GM12878 (cell line): Measurements from ENCODE around the gene SPG21.

Experiments
- ATF7 ChIP-seq: fragments of 450-650 bp; IDR thresholded peaks from 2 replicates; pipeline ENCODE4 v1.6.1; 2016; ENCODE audit warnings: low read depth, mild to moderate bottlenecking
- BMI1 ChIP-seq: fragments of 450-650 bp; IDR thresholded peaks from 2 replicates; pipeline ENCODE4 v1.6.1; 2016; ENCODE audit warnings: mild to moderate bottlenecking, moderate library complexity, borderline replicate concordance
- CHD2 ChIP-seq: IDR thresholded peaks from 2 replicates; pipeline ENCODE4 v1.6.1; 2011; ENCODE audit warnings: low read depth, low read length, improper control_type of control experiment, borderline replicate concordance
- CTCF ChIP-seq, 3 experiments: IDR thresholded peaks in 2 of 3; conservative IDR thresholded peaks in 1 of 3; 2 replicates each; pipeline ENCODE4 v1.5.1; 2011; ENCODE audit warnings: low read depth in 3 of 3, low read length in 3 of 3, mild to moderate bottlenecking in 3 of 3, control low read depth in 2 of 3, moderate library complexity in 2 of 3, inconsistent platforms in 1 of 3, mixed read lengths in 1 of 3; ENCODE audit not compliant: control insufficient read depth in 2 of 3, insufficient read depth in 1 of 3; ENCODE audit errors: extremely low read depth in 1 of 3
- EED ChIP-seq: sonication (generic); IDR thresholded peaks from 2 replicates; pipeline ENCODE4 v1.6.1; 2016; ENCODE audit warnings: antibody characterized with exemption, low read depth
- EP300 ChIP-seq, 2 experiments: fragments of 150-350 bp in 1 of 2; IDR thresholded peaks; 2 replicates each; pipeline ENCODE4 v1.6.1; 2011 to 2012; ENCODE audit warnings: low read depth in 2 of 2, low read length in 2 of 2, borderline replicate concordance in 1 of 2, improper control_type of control experiment in 1 of 2, inconsistent platforms in 1 of 2; ENCODE audit not compliant: control insufficient read depth in 1 of 2
- KDM1A ChIP-seq: fragments of 200-600 bp; sonication (generic); IDR thresholded peaks from 2 replicates; pipeline ENCODE4 v1.6.1; 2016; ENCODE audit warnings: borderline replicate concordance
- MAX ChIP-seq: IDR thresholded peaks from 2 replicates; pipeline ENCODE4 v1.6.1; 2012; ENCODE audit warnings: low read depth, low read length, improper control_type of control experiment
- POLR2A ChIP-seq: IDR thresholded peaks from 2 replicates; pipeline ENCODE4 v1.6.1; 2011; ENCODE audit warnings: low read depth, mild to moderate bottlenecking, low read length
- POLR2AphosphoS5 ChIP-seq: IDR thresholded peaks from 2 replicates; pipeline ENCODE4 v1.6.1; 2011; ENCODE audit warnings: mild to moderate bottlenecking, low read length, inconsistent platforms
- RELA ChIP-seq: fragments of 450-650 bp; IDR thresholded peaks from 2 replicates; pipeline ENCODE4 v1.8.0; 2014; ENCODE audit warnings: borderline replicate concordance; ENCODE audit not compliant: partially characterized antibody
- TAF1 ChIP-seq: IDR thresholded peaks from 2 replicates; pipeline ENCODE4 v1.6.1; 2011; ENCODE audit warnings: mild to moderate bottlenecking, low read depth, low read length, borderline replicate concordance
- YY1 ChIP-seq: IDR thresholded peaks from 2 replicates; pipeline ENCODE4 v1.6.1; 2011; ENCODE audit warnings: low read depth, mild to moderate bottlenecking, low read length
- ZNF274 ChIP-seq: IDR thresholded peaks from one replicate; pipeline ENCODE4 v1.8.0; 2011; ENCODE audit not compliant: insufficient read length, insufficient read depth

GRCh38 chr15:64919721-64920120, 70.0 kb downstream of the SPG21 start:
- no peak for TF ChIP-seq POLR2A
- TF ChIP-seq ATF7, result no peak
- TF ChIP-seq CTCF (IDR thresholded peaks at IDR 0.05 in 2 of 3, conservative IDR thresholded peaks at IDR 0.05 in 1 of 3; ENCODE audit: control insufficient read depth in 2 of 3, extremely low read depth in 1 of 3, insufficient read depth in 1 of 3, low read depth in 3 of 3, low read length in 3 of 3), result no peak
- no peak for TF ChIP-seq EP300 (IDR thresholded peaks at IDR 0.05; ENCODE audit: borderline replicate concordance in 1 of 2, control insufficient read depth in 1 of 2, low read depth in 2 of 2, low read length in 2 of 2)
- TF ChIP-seq MAX, result no peak
- TF ChIP-seq POLR2AphosphoS5, result no peak
- TF ChIP-seq RELA, result no peak
- no peak for TF ChIP-seq EED
- TF ChIP-seq CHD2, result no peak
- TF ChIP-seq TAF1, result no peak
- TF ChIP-seq BMI1, result no peak
- TF ChIP-seq ZNF274, result no peak
- no peak for TF ChIP-seq YY1
- no peak for TF ChIP-seq KDM1A
